ENCODE measurements around the gene FXR2. TPM values are rescaled to one million over a fixed set of nuclear protein-coding genes. Genes with fewer than 3 reads are reported as not detected.

The FXR2 gene
- total RNA-seq, 4 donors from 2014 or later = 34.7 to 39.4 (median 36.7) TPM

DNA sequence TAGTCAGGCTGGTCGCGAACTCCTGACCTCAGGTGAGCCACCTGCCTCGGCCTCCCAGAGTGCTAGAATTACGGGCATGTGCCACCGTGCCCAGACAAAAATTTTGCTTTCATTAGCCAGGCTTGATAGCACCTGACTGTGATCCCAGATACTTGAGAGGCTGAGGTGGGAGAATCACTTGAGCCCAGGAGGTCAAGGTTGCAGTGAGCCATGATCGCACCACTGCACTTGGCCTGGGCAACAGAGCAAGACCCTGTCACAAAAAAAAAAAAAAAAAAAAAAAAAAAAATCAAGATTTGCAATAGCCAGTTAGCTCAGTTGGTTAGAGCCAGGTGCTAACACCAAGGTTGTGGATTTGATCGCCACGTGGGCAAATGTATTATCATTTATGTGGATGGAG is 6.1 kb upstream of the FXR2 start:
- peaks cover 0 to 7% (median 0%) of the 10 kb centered on the region in 3 donors for H3K36me3 ChIP-seq
- DNase-seq (ENCODE audit: low spot score in 2 of 2) = no peak
- TF ChIP-seq, protein P1, sequence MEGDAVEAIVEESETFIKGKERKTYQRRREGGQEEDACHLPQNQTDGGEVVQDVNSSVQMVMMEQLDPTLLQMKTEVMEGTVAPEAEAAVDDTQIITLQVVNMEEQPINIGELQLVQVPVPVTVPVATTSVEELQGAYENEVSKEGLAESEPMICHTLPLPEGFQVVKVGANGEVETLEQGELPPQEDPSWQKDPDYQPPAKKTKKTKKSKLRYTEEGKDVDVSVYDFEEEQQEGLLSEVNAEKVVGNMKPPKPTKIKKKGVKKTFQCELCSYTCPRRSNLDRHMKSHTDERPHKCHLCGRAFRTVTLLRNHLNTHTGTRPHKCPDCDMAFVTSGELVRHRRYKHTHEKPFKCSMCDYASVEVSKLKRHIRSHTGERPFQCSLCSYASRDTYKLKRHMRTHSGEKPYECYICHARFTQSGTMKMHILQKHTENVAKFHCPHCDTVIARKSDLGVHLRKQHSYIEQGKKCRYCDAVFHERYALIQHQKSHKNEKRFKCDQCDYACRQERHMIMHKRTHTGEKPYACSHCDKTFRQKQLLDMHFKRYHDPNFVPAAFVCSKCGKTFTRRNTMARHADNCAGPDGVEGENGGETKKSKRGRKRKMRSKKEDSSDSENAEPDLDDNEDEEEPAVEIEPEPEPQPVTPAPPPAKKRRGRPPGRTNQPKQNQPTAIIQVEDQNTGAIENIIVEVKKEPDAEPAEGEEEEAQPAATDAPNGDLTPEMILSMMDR (IDR thresholded peaks at IDR 0.05) = no peak
- TF ChIP-seq POLR2A (IDR thresholded peaks at IDR 0.05) (no peak), EP300 (IDR thresholded peaks at IDR 0.05) (no peak)
- no peaks in the 10 kb centered on the region for H3K9me3 ChIP-seq
- H3K4me3 ChIP-seq = no peak overlapping the region
- no peak overlapping the region for H3K27ac ChIP-seq
- H3K4me1 ChIP-seq = no peaks in the 10 kb centered on the region
- no peaks in the 10 kb centered on the region for H3K27me3 ChIP-seq
- WGBS, 2 donors = 91% methylated on average over 8 of the region's 8 CpGs

DNA sequence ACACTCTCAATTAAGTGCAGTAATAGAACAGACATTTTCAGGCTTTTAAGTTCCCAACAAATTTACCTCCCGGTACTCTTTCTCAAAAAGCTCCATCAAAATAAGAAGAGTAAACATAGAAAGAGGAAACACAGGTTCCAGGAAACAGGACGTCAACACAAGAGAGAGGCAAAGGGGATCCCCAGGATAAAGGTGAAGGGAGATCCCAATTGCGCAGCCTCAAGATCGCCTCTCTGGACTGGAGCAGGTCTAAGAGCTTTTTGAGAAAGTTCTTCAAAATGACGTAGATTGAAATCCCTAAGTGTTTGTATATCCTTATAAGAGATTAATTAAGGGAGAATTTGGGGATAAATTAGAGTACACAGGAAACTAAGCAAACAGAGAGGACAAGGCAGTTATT is 3.9 kb upstream of the FXR2 start:
- WGBS, 2 donors = 81 to 85% methylated on average over 5 of the region's 5 CpGs
- no peak for DNase-seq (ENCODE audit: low spot score in 2 of 2)
- TF ChIP-seq EP300 (IDR thresholded peaks at IDR 0.05) (no peak), POLR2A (IDR thresholded peaks at IDR 0.05) (no peak)
- TF ChIP-seq, protein P1 (IDR thresholded peaks at IDR 0.05) = no peak
- Histone ChIP-seq H3K9me3 (no peaks in the 10 kb centered on the region), H3K4me1 (peaks cover 0 to 7% (median 4%) of the 10 kb centered on the region in 4 donors), H3K36me3 (no peaks in the 10 kb centered on the region), H3K27me3 (no peaks in the 10 kb centered on the region), H3K27ac (no peak overlapping the region), H3K4me3 (no peak overlapping the region)

DNA sequence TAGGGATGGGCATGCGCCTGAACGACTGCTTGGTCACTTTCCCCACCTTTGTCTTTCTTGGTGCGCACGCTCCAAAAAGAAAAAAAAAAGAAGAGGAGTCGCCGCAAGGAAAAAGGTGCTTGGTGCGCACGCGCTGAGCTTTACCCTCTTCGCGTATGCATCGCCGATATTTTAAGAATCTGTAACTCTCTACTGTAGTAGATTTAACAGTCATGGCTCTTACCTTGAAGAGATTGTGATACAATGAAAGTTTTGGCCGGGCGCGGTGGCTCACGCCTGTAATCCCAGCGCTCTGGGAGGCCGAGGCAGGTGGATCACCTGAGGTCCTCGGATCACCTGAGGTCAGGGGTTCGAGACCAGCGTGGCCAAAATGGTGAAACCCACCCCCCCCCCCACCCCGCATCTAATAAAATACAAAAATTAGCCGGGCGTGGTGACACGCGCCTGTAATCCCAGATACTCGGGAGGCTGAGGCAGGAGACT is 609 bp upstream of the FXR2 start:
- H3K4me3 ChIP-seq = peak overlapping the region; percentile 34 to 91 (median 49)
- DNase-seq (ENCODE audit: low spot score in 2 of 2) = no peak
- no peaks in the 10 kb centered on the region for H3K27me3 ChIP-seq
- H3K4me1 ChIP-seq = peaks cover 0 to 36% (median 22%) of the 10 kb centered on the region in 4 donors
- 5 to 8% methylated on average over 28 of the region's 28 CpGs for WGBS, 2 donors
- TF ChIP-seq EP300 (IDR thresholded peaks at IDR 0.05) = peak in 1 of 2 donors; percentile 82
- TF ChIP-seq, protein P1 (IDR thresholded peaks at IDR 0.05) = no peak
- H3K27ac ChIP-seq = peak overlapping the region; percentile 86 to 95 (median 92)
- H3K36me3 ChIP-seq = no peaks in the 10 kb centered on the region
- H3K9me3 ChIP-seq = no peaks in the 10 kb centered on the region

DNA sequence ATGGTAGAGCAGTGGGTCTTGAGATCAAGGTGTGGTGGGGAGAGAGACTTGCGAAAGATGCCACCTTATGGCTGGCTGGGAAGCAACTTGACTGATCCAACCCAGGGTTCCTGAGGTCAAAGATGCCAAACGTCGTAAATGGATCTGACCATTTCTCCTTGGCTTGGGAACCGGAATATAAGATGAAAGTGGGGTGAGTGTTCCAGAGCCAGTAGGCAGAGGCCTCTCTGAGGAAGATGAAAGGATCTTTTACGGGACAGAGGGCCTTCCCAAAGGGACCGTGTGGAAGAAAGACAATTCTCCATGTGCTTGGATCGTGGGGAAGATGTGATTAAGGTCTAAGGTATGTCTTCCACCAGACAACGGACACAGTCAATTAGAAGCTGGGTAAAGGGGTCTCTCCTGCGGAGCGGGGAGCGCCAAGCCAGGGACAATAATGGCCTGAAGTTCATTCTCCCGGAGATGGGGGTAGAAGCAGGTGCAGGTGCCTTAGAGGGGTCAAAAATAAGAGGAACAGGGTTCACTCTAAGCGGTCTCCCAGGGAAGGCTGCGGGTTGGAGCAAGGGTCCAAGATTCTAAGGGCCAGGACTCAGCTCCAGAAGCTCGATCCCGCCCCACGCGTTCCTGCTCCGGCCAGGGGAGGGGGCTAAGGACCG is 800 bp downstream of the FXR2 start:
- Histone ChIP-seq H3K9me3 (no peaks in the 10 kb centered on the region), H3K27ac (peak overlapping the region; percentile 91 to 95 (median 92)), H3K36me3 (no peaks in the 10 kb centered on the region), H3K27me3 (no peaks in the 10 kb centered on the region), H3K4me3 (peak overlapping the region; percentile 76 to 91 (median 84)), H3K4me1 (peaks cover 0 to 46% (median 24%) of the 10 kb centered on the region in 4 donors)
- no peak for DNase-seq (ENCODE audit: low spot score in 2 of 2)
- TF ChIP-seq, protein P1 (IDR thresholded peaks at IDR 0.05) = no peak
- TF ChIP-seq POLR2A (IDR thresholded peaks at IDR 0.05) (no peak), EP300 (IDR thresholded peaks at IDR 0.05) (no peak)
- WGBS, 2 donors = 6 to 7% methylated on average over 20 of the region's 20 CpGs

DNA sequence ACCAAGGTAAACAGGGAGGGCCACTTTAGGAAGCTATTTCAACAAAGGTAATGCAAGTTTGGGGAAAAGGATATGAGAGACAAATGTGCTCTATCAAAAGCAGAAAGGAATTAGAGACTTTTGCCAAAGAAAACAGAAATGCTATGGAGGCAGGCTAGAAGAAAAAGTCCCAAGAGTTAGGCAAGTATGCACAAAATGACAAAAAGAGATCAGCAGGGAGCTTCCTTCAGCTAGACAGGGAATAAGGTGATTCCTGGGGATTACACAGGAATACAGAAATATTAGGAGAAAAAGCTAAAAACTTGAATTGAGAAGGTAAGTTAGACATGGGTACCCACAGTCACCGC is 2.4 kb downstream of the FXR2 start:
- H3K9me3 ChIP-seq = no peaks in the 10 kb centered on the region
- no peaks in the 10 kb centered on the region for H3K27me3 ChIP-seq
- no peaks in the 10 kb centered on the region for H3K36me3 ChIP-seq
- H3K27ac ChIP-seq = no peak overlapping the region
- H3K4me3 ChIP-seq = no peak overlapping the region
- WGBS, 2 donors = 86 to 93% methylated on average over 1 of the region's 1 CpG
- TF ChIP-seq POLR2A (IDR thresholded peaks at IDR 0.05) = no peak
- no peak for DNase-seq (ENCODE audit: low spot score in 2 of 2)
- peaks cover 0 to 47% (median 24%) of the 10 kb centered on the region in 4 donors for H3K4me1 ChIP-seq
